Fibroblast of gingiva (primary cell): ENCODE data around the gene BRD9.
"Not testable (repeated sequence)": the region's sequence is repeated elsewhere in the genome, so short reads cannot be mapped to it uniquely, and the experiment has no call there.

Source experiments
- DNase-seq: peaks from one replicate; pipeline ENCODE4 v3.0.0-alpha.2; 2011; ENCODE audit warnings: low read depth

The BRD9 gene

GRCh38 chr5:892394-893136, at the start of gene BRD9, which contains the start of gene TRIP13:
TSS of gene BRD9 (minus strand) at chr5:892801. CDS start at chr5:892657, 144 bp downstream.
TSS of gene TRIP13 (plus strand) at chr5:892884. CDS start at chr5:892999, 115 bp downstream.
- peak; percentile 68 for DNase-seq

- not testable (repeated sequence) for DNase-seq
Observed at GRCh38 chr5:940741-941140, 48.1 kb upstream of the BRD9 start.

- DNase-seq: no peak
Observed at GRCh38 chr5:939368-939767, 46.8 kb upstream of the BRD9 start.

GRCh38 chr5:937151-937924, 44.7 kb upstream of the BRD9 start:
- no peak for DNase-seq

GRCh38 chr5:936149-937144, 43.8 kb upstream of the BRD9 start:
- no peak for DNase-seq

GRCh38 chr5:935510-936084, 43.0 kb upstream of the BRD9 start:
- DNase-seq: no peak

- not testable (repeated sequence) for DNase-seq
Observed at GRCh38 chr5:934381-934967, 41.9 kb upstream of the BRD9 start.

- not testable (repeated sequence) for DNase-seq
Observed at GRCh38 chr5:933951-934350, 41.4 kb upstream of the BRD9 start.

- no peak for DNase-seq
Observed at GRCh38 chr5:933251-933861, 40.8 kb upstream of the BRD9 start.

GRCh38 chr5:932628-933250, 40.1 kb upstream of the BRD9 start:
- no peak for DNase-seq

GRCh38 chr5:932151-932627, 39.6 kb upstream of the BRD9 start:
- DNase-seq: no peak

- no peak for DNase-seq
Observed at GRCh38 chr5:931570-932145, 39.1 kb upstream of the BRD9 start.

- no peak for DNase-seq
Observed at GRCh38 chr5:930866-931265, 38.3 kb upstream of the BRD9 start.

GRCh38 chr5:929596-929995, 37.0 kb upstream of the BRD9 start:
- DNase-seq: no peak

- DNase-seq: not testable (repeated sequence)
Observed at GRCh38 chr5:929182-929581, 36.6 kb upstream of the BRD9 start.

GRCh38 chr5:927172-928015, 34.8 kb upstream of the BRD9 start:
- no peak for DNase-seq

- no peak for DNase-seq
Observed at GRCh38 chr5:926417-927171, 34.0 kb upstream of the BRD9 start.

GRCh38 chr5:923281-923873, 30.8 kb upstream of the BRD9 start:
- DNase-seq: peak; percentile 59
